Activated CD4-positive, alpha-beta T cell treated with anti-CD3 and anti-CD28 coated beads for 1 hour (primary cell): ENCODE measurements around the gene PRKCE.

Source experiments
- DNase-seq: peaks from one replicate; pipeline ENCODE4 v3.0.0-alpha.2; 2020

The PRKCE gene

DNA sequence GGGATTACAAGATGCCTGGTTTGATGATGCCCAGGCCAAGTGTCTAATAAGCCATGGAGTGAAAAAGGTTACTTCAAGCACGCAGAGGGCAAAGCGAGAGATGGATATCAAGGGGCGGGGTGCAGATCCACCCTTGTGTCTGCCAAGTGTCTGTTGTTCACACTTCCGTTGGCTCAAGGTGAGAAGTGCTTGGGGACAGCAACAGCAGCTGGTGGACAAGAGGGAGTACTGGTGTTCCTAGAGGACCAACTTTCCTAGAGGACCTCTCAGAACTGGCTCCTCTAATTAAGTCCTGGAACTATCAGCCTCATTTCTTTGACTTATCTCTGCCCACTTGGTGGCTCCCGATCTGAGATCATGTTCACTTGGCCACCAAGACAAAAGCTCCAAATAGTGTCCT, 299.1 kb downstream of the PRKCE start:
- DNase-seq: no peak

DNA sequence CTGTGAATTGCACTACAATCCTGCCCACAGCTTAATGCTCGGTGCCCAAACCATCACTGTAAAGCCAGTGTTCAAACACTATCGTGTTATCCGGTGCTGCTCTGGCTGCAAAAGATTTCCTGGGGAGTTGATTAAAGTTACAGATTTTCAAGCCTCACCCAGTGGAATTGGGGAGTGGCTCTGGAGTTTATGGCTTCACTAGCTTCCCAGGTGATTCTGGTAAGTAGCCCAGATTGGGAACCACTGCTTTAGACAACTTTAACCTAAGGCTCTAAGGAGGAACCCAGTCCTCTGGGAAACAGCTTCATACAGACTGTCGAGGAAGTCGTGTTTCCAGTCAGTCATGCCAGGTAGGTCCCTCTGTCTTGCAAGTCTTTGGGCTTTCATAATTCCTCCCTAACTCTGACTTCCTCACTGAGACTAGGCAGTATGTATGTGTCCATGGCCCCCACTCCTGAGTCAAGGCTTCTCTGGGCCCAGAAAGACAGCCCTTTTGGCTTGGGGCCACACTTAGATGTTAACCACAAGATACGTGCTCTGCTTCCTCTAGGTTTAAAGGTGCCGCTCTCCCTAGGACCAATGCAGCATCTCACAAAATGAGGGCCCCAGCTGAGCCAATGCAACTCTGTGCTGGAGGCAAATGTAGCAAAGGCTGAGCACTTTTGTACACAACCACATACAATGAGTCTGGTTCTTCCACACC, 299.7 kb downstream of the PRKCE start:
- DNase-seq: no peak

DNA sequence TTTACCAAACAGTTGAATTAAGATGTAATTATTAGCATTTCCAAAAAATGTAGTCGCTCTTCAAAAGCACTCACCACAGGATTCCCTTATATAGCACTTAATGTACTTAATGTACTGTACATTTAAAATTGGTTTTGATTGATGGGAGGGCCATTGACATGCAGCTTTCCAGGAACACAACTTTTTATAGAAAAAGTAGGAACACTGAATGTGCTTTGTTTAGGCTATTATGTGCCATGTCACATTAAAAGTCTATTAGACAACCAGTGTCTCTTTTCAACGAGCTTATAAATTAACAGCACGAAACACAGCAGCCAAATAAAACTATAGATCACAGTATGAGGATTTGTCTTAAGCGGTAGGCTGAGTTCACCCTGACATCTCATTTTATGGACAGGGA, 301.1 kb downstream of the PRKCE start:
- no peak for DNase-seq

DNA sequence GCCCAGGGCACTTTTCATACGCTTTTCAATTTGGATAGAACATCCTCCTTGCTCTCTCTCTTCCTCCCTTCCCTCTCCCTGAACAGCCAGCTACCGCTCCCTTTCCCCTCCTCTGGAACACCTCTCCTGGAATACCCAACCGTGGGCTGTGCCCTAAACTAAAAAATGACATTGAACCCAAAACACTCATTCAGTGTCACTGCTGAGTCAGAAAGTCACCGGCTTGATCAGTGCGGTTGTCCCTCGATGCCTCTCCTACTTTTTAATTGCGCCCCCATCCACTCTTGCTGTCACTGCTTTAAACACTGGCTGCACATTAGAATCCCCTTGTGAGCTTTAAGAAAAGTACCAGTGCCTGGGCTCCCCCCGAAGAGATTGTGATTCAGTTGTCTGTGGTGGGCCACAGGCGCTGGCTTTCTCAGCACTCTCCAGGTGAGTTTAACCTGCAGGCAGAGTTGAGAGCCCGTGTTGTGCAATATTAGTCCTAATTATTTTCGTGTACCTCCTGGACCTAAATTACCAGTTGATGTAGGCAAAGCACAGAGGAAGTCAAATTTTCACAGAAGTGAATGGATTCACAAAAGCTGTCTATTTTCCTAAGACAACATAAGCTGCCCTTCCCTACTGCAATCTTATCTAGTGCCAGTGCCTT, 302.0 kb downstream of the PRKCE start:
- no peak for DNase-seq

DNA sequence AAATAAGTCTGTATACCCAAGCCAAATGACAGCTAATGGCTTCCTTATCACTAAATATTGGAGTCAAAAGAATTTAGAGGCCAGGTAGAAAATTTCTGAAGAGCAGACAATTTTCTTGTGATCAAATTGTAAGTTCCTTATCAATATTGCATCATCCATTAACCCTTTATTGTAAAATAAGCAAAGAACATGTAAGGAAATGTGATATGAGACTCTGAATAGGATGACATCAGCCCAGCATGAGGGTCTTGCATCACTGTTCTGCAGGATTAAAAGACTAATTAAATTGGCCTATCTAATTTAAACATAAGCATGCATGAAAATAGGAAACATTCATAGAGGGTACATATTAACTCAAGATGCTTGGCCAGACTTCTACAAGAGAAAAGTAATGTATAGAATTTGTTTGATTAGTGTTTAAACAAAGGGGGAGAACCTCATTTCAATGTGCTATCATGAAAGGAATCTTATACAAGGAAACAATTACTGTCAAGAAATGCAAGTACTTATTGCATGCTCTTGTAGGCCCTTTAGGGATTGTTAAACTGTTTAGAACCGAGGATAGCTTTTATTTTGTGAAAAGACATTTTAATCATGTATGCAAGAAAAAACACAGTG, 302.9 kb downstream of the PRKCE start:
- DNase-seq: no peak

DNA sequence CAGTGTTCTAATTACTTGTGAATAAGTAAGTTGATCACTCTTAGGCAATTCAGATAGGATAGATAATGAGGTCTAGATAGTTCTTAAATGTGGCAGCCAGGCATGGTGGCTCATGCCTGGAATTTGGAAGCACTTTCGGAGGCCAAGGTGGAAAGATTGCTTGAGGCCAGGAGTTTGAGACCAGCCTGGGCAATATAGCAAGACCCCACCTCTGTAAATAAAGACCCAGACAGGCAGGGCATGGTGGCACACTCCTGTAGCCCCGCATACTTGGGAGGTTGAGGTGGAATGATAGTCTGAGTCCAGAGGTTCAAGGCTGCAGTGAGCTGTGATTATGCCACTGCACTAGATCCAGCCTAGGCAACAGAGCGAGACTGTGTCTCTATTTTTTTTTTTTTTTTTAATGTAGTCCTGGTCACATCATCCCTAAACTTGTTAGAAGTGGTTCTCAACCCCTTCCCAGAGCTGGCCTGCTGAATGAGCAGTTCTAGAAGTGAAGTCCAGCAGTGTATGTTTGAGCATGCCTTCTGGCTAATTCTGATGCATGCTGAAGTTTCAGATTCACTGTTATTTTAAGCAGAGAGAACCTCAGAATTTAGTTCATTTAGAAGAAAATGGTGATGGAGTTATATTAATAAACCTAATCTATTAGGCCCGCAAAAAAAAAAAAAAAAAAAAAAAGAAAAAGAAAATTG, 306.2 kb downstream of the PRKCE start:
- DNase-seq: no peak

DNA sequence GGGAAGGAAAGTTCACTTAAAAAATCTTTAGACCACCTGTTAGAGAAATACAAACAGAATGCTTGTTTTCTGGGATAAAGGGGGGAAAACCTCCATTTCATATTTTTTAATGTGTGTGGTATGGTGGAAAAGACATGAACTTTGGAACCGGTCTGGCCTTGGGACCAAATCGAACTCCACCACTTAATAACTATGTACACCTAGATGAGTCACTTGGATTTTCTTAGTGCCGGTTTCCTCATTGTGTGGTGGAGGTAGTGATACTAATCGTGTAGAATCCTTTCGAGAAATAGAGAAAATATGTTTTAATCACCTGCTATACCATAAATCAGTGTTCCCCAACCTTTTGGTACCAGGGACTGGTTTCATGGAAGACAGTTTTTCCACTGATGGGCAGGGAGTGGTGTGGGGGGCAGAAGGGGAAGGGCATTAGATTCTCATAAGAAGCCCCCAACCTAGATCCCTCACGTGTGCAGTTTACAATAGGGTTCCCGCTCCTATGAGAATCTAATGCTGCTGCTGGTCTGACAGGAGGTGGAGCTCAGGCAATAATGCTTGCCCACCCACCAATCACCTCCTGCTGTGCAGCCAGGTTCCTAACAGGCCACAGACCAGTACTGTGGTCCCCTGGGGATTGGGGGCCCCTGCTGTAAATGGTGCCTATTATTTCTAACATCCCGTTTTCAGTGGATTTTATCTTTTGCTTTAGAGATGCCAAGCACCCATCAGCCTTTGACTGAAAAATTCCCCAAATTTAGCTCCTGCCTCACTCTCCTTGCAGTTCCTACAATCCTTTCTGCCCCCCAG, 308.8 kb downstream of the PRKCE start:
- no peak for DNase-seq

DNA sequence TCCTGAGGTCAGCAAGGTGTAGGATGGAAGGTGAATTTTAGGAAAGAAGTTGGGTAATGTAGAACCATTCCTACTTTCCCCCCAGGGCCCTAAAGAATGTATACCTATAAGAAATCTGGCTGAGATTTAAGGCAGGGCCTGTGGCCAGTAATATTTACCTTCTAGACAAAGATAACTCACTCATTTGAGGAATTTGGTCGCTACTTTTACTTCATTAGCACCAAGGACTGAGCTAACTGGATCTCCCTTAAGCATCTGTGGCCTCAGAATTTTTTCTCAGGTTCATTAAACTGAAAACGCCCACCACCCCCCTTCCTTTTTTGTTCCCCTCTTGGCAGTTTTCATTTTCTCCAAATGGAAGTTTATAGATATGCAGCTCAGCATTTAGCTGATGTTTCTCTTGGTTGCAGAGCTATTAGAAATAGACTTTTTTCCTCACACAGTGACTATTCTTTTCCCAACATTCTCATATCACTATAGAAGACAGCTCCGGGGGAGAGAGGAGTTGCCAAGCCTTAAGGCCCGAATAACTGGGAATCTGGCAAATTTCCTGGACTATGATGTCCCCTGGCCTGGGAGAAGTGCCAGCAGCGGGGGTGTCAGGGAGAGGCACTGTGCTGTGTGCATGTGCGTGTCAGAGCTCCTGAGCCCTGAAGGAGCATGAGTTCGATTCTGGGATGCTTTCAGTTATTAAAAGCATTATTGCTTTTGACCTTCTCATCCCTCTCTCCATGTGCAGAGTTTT, 310.9 kb downstream of the PRKCE start:
- no peak for DNase-seq

DNA sequence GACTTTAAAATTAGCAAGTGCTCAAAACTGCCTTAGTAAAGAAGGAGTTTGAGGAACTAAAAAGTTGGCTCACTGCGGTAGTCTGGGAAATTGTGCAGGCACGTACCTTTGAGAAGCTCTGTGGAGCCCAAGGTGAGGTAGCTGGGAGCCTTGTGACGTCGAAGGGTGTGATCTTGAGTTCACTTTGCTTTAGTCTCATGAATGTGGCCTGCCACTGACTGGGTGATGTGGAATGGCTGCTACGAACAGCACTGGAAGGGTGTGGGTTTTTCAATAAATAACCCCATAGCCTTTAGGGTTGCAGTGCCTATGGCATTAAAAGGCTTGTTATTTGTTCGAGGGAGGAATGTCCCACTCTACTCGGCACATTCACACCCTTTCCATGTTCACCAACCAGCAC, 312.3 kb downstream of the PRKCE start:
- DNase-seq: no peak

DNA sequence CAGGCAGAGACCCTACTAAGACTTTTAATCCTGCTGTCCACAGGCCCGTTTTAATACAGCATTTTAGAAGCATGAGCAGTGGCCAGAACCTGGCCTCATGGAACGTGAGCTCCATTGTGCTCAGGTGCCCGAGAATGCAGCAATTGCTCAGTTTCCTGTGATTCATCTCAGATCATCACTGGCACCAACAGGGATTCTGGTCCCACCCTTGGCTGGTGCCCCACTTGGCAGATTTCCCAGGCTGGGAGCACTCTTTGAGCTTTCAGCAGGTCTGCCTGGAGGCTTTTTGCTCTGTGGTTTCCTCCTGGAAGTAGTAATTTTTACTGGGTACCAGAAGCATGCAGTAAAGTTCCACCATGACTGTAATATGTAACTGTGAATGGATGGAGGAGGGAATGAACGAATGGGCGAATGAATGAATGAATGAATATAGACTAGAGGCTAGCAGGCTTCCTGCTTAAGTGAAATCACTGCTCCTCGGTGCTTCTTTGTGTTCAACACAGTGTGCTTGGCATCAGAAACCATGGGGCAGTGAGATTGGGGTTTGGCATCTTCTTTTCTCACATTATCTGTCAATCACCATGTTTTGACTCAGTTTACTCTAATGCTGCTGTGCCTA, 312.9 kb downstream of the PRKCE start:
- no peak for DNase-seq

DNA sequence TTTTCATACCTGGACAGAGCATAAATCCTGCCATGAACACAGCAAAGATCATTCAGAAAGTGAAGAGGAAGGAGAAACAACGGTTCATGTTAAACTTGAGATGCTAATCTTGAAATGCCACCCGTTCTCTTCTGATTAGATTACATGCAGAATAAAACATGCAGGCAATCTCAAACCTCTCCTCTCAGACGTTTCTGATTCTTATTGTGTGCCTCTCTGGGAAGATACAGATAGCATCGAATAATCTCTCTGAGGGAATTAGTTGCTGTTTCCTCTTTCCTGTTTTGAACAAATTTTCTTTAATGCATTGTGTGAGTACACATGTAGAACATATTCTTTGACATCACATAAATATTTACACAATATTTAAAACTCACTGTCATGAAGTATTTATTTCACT, 313.4 kb downstream of the PRKCE start:
- DNase-seq: no peak

DNA sequence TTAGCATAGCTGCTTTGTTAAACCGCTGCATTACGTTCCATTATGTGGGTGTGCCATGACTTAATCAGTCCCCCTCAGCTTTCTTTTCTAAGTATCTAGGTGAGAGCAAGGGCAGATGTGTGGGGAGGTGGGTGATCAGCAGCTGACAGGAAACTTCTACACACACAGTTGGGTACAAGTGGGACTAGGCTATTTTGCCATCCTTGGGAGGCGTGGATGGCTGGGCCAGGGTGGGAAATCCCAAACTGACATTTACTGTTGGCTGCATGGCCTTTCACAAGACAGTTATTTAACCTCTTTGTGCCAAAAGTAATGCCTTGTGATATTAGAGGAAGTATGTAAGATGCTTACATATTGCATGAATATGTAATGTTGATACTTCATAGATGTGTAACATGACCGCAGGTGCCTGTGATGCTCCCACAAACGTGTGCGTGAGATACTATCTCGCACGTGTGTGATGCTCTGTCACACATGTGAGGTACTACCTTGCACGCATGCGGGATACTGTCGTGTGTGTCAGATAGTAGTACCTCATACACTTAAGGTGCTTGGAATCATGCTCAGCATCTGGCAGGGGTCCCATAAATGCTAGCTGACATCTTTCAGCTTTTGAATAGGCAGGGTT, 314.5 kb downstream of the PRKCE start:
- DNase-seq: no peak

DNA sequence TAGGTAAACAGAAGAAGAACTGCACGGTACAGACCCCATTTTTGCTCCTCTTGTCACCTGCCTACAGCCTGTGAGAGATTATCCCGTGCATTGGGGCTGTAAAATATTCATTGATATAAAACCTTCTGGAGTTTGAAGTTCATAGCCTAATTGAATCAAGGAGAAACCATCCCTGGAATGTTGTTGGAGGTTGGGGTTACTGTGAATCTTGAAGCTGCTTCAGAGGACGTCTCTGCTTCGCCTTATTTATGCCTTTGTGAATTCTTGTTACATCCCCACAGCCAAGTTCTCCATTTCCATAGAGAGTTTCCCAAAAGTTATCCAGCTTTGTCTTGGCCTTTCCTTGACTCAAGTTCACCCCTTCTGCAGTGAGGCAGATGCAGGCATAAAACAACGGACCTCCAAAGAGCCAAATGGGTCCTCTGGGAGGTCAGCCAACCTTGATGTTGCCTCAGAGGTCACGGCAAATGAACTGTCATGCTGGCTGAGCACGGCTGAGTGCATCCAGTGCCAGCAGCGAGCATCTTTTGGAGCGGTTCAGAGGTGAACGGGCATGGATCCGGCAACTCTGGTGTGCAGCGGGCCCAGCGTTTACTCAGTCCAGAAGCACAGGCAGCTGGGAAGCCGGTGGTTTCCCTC, 317.6 kb downstream of the PRKCE start:
- no peak for DNase-seq

DNA sequence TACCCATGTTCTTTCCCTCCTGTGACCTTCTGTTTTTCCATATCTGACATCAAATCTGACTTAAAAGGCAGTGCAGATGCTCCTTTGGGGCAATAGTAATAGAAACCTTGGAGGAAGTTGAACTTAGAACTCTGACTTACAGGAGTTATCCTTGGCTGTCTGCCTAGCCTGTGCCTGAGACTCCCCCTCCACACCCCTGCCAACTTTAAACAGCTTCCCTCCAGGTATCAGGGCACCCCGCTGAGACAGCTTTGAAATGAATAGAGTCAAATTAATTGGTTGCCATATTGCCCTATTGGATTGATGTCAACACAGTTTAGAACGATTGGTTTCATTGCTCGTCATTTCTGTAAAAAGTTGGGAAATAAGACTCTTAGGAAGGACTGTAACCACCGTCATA, 322.0 kb downstream of the PRKCE start:
- no peak for DNase-seq

DNA sequence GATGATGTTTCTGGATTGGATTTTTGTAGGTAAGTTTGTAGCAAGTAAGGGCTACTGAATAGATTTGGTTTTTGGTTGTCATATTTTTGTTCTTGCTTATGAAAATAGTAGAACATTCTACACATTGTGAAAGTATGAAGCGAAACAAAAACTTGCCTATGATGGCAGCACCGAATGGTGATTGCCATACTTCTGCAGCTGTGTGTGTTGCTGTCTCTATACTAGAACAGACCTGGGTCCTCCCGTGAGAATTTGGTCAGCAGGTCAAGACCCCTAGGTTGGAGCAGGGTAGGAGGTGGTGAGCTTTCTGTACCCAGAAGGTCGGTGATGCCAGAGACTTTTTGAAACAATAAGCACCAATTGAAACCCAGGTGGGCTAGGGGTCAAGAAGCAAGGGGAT, 322.6 kb downstream of the PRKCE start:
- no peak for DNase-seq

DNA sequence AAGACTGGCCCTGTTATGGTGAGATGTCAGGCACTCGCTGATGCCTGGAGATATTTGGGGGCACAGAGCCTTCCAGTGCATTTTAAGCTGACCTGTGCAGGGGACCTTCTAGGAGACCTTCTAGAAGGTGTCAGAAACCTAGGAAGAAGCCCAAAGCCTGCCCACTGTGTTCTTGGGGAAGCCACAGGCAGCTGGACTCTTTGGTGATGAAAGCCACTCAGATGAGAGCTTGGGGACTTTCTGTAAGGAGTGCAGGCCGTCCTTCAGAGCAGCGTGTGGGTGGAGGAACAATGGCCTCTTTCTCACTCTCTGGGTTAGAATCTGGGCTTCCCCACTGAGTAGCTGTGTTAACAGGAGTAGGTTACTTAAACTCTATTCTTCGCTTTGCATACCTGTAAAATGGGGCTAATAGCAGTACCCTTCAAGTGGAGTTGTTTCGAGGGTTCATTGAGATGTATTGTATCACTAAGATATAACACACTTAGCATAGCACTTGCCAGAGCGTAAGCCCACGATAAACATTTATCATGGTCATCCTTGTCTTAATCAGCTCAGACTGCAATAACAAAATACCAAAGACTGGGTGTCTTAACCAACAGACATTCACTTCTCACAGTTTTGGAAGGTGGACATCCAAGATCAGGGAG, 323.4 kb downstream of the PRKCE start:
- DNase-seq: no peak

DNA sequence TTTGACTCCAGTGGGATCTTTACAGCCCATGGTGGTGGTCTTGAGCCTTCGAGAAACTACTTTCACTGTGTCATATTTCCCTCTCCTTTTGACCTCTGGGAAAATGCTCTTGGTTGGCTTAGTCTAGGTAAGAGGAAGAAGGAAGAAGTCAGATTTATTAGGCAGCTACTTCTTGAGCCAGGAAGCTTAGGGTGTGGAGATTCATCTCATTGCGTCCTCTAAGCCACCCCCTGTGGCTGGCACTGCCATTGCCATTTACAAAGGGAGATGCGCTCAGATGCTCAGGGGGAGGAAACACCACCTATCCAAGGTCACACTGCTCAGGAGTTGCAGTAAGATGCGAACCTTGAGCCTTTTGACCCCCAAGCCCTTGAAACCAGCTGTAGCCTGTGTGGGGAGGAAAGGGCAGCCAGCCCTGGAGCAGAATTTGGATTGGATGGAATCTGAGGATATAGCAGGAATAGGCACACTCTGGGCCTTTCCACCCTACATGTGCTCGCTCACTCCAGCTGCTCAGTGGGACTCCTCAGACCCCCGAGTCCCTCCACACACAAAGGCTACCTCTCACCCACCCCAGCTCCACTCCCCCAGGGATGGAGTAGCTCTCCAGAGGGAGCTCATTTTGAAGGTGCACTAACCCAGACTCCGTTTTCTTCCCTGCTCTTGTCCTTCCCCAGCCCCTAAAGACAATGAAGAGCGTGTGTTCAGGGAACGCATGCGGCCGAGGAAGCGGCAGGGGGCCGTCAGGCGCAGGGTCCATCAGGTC, 324.5 kb downstream of the PRKCE start:
- no peak for DNase-seq

DNA sequence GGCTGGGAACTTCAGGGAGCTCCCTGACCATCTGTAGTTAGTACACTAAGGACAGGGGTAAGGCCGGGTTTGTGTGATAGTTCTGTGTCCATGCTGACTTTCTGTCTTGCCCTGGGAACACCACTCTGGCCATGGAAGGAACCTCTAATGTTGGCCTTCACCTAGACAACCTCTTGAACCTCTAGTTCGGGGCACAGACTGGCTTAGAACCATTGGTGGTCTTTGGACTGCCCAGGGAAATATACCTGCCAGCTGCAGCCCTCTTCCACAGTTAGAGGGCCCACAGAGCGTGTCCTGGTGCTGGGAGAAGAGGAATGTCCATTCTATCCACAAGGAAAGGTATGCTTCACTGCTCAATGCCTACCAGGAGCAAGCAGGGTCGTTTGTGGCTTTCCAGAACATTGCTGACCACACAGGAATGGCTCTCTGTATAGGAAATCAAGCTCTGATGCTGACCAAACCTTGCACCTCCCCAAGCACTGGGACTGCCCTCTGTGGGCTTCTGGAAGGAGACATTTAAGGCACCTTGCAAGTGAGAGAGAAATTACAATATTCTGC, 326.9 kb downstream of the PRKCE start:
- DNase-seq: no peak

DNA sequence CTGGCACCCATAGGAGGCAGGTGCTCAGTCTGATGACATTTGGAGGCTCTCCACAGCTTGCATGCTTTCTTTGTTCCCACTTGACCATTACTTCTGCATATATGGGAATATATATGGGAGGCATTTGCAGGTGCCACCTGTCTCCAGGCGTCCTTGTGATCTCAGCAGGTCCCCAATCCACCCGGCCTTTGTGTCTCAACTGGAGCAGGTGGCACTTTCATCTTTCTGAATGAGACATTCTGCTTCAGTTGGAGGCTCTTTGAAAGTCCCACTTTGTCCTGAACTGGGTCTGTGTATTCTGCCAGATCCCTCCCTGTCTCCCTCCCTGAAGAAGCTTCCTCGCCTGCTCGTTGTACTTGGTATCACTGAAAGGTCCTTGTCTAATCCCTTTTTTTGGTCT, 327.6 kb downstream of the PRKCE start:
- no peak for DNase-seq
